HG03439 (cell line): Measurements from ENCODE around the gene ATXN7L1.

Experiments used
- ATAC-seq: cut with Tn5 transposase; IDR thresholded peaks from one replicate; pipeline ENCODE4 v1.9.1; 2021; ENCODE audit warnings: mild to moderate bottlenecking, moderate library complexity; ENCODE audit not compliant: unreplicated experiment

Gene ATXN7L1

GRCh38 chr7:105876091-105876963 lies at the start of gene ATXN7L1:
Gene ATXN7L1, minus strand, starts transcription at chr7:105876599. Its CDS starts 41 bp downstream, at chr7:105876558.
- ATAC-seq, result no peak

GRCh38 chr7:105926131-105926530 lies 49.7 kb upstream of the ATXN7L1 start:
- ATAC-seq, result no peak

- no peak for ATAC-seq
These were observed 48.5 kb upstream of the ATXN7L1 start for GRCh38 chr7:105924945-105925344.

GRCh38 chr7:105920766-105921165 lies 44.4 kb upstream of the ATXN7L1 start:
- no peak for ATAC-seq

DNA sequence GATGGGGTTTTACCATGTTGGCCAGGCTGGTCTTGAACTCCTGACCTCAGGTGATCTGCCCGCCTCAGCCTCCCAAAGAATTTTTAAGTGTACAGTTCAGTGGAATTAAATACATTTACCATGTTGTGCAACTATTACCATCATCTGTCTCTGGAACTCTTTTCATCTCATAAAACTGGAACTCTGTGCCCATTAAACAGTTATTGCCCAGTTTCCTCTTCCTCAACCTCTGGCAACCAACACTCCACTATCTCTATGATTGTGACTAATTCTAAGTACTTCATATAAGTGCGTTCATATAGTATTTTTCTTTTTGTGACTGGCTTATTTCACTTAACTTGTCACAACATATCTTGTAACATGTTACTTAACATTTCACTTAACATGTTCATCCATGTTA lies 41.3 kb upstream of the ATXN7L1 start:
- no peak for ATAC-seq

- no peak for ATAC-seq
These were observed 40.2 kb upstream of the ATXN7L1 start for GRCh38 chr7:105916603-105917002.

GRCh38 chr7:105913947-105914346 lies 37.5 kb upstream of the ATXN7L1 start:
- no peak for ATAC-seq

DNA sequence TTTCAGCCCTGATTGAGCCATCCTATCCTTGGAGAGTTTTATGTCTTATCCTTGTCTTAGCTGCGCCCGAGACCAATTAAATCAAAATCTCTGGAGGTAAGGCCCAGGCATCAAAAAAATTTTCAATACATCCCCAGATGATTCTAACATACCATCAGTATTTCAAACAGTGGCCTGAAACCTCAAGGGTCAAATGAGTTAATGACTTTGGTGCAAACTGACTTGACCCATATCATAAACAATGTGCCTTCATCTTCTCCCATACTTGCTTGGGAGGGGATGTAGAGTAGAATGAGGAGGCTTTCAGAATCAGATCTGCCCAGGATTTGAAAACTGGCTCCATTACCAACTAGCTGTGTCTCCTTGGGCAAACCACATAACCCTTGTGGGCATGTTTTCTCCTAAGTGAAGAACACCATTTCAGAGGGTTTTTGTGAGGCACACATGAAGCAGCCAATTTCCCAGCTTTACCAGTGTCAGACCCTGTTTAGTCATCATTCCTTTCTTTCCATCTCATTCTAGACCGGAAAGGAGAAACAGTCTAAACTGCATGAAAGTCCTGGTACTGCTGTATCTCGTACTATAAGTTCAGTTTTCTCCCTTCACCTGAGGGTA lies 35.7 kb upstream of the ATXN7L1 start:
- no peak for ATAC-seq

GRCh38 chr7:105910172-105910571 lies 33.8 kb upstream of the ATXN7L1 start:
- ATAC-seq, result no peak

GRCh38 chr7:105909742-105910141 lies 33.3 kb upstream of the ATXN7L1 start:
- no peak for ATAC-seq

DNA sequence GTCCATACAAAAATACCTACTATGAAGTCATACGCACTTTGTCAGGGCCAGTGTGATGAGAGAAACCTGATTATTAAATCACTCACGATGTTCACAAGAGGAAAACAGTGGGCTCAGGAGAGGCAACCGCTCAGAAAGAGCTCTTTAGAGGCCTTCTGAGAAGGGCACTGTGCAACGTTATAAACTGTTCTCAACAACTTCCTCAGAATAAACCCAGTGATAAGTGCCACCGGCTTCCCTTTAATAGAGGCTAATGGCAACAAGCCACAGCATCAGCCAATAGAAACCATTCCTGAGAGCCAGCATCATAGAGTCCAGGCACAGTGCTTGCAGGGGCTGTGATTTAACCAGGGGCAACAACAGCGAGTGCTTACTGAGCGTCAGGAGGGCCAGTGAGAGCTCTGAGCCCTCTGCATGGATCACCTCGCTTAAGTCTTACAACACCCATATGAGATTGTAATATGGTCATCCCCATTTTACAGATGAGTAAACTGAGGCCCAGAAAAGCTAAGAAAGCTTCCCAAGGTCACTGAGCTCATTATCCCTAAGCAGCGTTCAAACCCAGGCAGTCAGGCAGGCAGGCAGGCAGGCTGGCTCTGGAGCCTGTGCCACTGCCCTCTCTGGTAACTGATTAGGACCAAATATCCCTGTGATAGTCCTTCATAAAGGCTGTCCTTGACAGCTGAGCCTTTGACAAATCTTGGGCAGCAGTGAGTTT lies 30.9 kb upstream of the ATXN7L1 start:
- no peak for ATAC-seq

DNA sequence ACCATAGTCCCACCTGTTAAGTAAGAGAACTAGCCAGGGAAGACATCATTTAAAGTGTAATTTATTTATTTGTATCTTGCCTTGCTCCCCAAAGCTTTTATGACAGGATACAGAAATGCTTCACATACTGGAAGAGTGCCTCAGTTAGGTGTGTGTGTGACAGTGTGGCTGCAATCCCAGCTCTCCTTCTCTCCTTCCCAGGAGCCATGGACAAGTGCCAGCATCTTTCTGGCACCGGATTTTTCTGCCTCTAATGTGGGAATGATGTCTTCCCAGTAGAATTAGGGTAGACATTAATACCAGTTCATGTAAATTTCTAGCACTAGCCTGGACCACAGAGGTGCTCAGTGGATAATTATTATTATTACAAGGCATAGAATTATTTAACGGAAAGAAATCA lies 30.3 kb upstream of the ATXN7L1 start:
- no peak for ATAC-seq

GRCh38 chr7:105905910-105906568 lies 29.6 kb upstream of the ATXN7L1 start:
- no peak for ATAC-seq

DNA sequence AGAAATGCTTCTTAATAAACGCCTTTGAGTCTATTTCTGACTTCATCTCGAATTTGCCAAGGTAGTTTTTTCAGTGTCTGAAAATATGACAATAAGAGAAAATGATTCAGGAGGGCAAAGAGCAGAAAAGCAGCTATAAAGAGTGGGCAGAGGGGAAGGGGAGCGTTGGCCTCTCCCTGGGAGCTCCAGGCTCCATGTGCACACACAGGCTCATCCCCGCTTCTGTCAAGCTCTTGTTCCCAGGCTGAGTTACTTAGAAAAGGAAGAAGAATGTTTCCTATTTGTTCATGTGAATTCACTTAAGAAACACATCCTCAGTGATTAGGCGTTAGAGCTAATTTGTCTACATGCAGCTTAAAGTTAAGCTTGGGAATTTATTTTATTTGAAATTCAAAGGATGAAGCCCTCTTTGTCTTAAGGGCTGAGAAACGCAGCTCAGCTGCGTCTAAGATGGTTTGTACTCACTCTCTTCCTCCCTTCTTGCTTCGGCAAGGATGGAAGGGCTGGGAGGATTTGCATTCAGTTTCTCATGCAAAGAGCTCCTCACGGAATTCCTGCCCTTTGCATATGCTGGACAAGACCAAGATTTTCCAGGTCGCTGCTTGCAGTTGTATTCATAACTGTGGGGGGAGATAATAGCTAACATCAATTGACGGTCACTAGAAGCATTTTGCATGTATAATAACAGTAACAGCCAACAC lies 29.0 kb upstream of the ATXN7L1 start:
- no peak for ATAC-seq

DNA sequence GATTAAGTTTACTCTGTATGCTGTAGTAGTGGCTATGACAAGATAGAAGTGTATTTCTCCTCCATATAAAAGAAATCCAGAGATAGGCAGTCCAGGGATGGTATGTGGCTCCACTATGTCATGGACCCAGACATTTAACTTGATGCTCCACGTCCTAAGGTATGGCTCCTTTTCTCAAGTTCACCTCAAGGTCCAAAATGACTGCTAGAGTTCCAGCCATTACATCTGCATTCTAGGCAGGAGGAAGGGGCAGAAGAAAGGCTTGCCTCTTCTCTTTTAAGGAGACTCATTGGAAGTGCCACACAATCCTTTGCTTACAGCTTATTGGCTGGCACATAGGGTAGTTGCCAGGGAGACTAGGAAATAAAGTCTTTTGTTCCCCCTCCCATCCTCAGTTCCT lies 27.7 kb upstream of the ATXN7L1 start:
- no peak for ATAC-seq

DNA sequence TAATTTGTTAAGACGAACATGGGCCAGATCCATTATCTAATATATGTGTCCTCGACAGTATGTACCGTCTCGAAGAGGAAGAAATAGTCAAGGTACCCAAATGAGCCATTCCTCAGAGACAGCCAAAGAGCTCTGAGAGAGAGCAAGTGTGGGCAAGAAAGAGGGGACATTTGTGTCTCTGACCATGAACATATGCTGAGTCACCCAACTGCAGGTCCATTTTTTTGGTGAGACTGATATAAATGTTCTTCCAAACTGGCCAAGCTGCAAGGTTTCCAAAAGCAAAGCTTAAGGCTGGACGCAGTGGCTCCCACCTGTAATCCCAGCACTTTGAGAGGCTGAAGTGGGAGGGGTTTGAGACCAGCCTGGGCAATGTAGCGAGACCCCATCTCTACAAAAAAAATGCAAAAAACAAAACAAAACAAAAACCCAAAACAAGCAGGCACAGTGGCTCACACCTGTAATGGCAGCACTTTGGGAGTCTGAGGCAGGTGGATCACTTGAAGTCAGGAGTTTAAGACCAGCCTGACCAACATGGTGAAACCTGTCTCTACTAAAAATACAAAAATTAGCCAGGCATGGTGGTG lies 26.0 kb upstream of the ATXN7L1 start:
- ATAC-seq, result no peak

DNA sequence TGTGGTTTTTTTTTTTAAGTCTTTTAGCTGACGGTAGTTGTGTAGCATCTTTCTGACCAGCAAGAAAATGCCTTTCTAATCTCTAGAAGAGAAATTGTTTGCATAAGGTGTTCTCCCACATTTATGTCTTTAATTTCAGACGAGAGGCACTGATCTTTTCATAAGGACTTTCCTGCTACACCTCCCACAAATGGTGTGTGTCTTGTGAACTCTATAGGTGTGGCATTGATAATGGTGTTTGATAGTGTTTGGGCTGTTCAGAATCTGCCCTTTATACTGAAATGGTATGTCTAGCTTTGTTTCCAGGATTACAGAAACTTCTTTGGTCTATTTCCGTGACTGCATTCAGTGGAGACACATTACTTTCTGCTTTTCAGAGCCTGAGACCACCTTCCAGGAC lies 21.6 kb upstream of the ATXN7L1 start:
- ATAC-seq, result no peak

DNA sequence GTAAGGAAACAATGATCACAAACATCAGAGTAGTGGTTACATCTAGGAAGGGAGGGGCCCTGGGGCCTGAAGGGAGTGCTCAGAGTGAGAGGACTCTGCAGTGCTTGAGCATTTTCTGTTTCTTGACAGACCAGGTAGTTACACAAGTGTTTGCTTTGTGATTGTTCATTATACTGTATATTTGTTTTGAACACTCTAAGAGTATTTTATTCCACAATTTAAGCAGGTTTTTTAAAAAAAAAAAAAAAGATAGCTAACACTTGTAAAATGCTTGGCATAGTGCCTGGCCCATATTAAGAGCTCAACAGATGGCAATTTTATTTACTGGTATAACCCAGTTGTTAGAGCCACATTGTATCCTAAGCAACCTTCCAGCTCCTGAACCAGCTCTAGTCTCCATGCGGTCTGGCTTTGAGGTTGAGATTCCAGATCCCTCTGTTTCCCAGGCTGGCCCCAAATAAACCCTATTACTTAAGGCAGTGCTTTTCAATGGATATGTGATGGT lies 20.1 kb upstream of the ATXN7L1 start:
- no peak for ATAC-seq

DNA sequence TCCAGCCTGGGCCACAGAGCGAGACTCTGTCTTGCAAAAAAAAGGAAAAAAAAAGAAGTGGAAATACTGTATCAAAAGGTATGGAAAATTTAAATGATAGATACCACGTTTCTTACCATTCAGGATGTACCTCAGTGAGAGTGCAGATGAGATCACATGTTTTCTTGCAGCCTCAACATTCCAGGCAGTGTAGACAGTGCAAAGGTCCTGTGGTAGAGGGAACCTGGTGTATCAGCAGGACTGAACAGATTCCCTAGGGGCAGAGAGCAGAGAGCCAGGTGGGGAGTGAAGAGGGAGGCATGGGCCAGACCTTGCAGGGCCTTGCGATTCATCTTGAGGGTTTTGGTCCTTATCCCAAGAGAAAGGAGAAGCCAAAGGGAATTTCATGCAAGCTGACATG lies 17.7 kb upstream of the ATXN7L1 start:
- ATAC-seq, result no peak

DNA sequence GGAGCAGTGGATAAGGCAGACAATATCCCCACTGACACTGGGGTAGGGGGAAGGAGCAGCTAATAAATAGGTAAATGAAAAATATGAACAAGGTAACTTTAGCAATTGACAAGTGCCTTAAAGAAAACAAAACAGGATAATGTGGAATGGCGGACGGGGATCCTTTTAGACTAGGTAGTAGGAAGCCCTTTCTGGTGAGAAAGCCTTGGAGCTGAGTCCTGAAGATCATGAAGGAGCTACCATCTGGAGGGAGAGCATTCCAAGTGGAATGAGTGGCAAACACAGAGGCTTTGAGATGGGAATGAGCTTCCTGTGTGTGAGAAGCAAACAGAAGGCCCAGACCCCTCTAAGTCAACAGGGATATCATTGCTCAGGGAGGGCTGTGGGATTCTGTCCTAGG lies 16.0 kb upstream of the ATXN7L1 start:
- no peak for ATAC-seq
